SHP77 treated with DMSO at 0.1 percent for 48 hours (cell line): ENCODE measurements around the gene HIP1.
"Not testable (repeated sequence)": the region's sequence is repeated elsewhere in the genome, so short reads cannot be mapped to it uniquely, and the experiment has no call there.

Source experiments
- DNase-seq: peaks from one replicate; lab custom pipeline; 2025; lab: John Stamatoyannopoulos, UW

The HIP1 gene

GRCh38 chr7:75738604-75738974, at the start of gene HIP1:
TSS of gene HIP1 (minus strand) at chr7:75738941. CDS start at chr7:75738920, 21 bp downstream.
- no peak for DNase-seq

DNA sequence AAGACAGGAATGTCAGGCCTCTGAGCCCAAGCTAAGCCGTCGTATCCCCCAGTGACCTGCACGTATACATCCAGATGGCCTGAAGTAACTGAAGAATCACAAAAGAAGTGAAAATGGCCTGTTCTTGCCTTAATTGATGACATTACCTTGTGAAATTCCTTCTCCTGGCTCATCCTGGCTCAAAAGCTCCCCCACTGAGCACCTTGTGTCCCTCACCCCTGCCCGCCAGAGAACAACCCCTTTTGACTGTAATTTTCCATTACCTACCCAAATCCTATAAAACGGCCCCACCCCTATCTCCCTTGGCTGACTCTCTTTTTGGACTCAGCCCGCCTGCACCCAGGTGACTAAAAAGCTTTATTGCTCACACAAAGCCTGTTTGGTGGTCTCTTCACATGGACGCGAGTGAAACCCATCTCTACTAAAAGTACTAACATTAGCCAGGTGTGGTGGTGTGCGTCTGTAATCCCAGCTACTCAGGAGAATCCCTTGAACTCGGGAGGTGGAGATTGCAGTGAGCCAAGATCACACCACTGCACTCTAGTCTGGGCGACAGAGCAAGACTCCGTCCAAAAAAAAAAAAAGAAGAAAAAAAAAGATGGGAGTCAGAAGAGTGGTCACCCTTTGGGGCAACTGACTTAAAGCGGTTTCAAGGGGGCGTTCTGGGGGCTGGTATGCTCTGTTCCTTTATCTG, 49.6 kb upstream of the HIP1 start:
- not testable (repeated sequence) for DNase-seq

DNA sequence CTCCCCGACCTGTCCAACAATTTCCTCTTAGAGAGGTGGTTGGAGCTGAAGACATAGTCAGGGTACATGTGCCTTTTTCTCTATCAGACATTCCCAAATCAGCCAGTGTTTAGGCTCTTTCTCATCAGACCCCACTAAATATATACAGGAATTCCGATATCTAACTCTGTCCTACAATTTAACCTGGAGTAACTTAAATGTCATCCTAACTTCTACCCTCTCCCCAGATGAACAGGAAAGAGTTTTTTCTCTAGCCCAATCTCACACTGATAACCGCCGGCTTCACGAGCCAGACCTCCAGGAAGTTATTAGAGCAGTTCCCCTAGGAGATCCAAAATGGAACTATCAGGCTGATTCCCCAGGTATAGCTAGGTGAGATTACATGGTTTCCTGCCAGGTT, 44.3 kb upstream of the HIP1 start:
- DNase-seq: not testable (repeated sequence)

- DNase-seq: not testable (repeated sequence)
These were observed 42.0 kb upstream of the HIP1 start for GRCh38 chr7:75780647-75781273.

DNA sequence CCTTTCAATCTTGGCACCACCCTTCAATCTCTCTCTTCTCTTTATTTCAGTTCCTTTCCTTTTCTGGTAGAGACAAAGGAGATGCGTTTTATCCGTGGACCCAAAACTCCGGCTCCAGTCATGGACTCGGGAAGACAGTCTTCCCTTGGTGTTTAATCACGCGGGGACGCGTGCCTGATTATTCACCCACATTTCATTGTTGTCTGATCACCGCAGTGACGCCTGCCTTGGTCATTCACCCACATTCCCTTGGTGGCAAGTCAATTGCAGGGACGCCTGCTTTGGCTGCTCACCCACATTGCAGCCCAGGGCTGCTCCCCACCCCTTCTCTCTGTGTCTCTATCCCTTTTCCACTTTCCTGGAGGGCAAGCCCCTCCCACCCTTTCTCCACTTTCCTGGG, 40.8 kb upstream of the HIP1 start:
- DNase-seq: not testable (repeated sequence)

GRCh38 chr7:75779035-75779434, 40.3 kb upstream of the HIP1 start:
- DNase-seq: not testable (repeated sequence)

DNA sequence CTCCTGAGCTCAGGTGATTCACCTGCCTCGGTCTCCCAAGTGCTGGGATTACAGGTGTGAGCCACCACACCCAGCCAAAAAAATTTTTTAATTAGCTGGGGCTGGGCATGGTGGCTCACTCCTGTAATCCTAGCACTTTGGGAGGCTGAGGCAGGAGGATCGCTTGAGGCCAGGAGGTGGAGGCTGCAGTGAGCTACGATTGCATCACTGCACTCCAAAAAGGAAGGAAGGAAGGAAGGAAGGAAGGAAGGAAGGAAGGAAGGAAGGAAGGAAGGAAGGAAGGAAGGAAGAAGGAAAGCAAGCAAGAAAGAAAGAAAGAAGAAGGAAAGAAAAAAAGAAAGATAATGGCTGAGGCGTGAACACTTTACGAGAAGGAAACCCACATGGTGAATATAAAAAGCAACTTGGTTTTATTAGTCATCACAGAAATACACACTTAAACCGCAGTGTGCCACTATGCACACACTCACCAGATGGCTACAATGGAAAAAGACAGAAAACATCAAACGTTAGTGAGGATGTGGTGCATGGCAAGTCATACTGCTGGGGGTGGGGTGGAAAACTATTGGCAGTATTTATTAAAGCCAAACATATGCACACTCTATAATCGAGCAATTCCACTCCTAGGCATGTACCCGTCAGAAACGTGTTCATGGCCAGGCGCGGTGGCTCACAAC, 37.7 kb upstream of the HIP1 start:
- DNase-seq: no peak

GRCh38 chr7:75773958-75774357, 35.2 kb upstream of the HIP1 start:
- DNase-seq: not testable (repeated sequence)

- no peak for DNase-seq
These were observed 33.6 kb upstream of the HIP1 start, which contains the start of gene CCL26 for GRCh38 chr7:75772081-75773077. TSS of gene CCL26 (minus strand) at chr7:75772211. CDS start at chr7:75772176, 35 bp downstream.

GRCh38 chr7:75771224-75771623, 32.5 kb upstream of the HIP1 start:
- DNase-seq: no peak

DNA sequence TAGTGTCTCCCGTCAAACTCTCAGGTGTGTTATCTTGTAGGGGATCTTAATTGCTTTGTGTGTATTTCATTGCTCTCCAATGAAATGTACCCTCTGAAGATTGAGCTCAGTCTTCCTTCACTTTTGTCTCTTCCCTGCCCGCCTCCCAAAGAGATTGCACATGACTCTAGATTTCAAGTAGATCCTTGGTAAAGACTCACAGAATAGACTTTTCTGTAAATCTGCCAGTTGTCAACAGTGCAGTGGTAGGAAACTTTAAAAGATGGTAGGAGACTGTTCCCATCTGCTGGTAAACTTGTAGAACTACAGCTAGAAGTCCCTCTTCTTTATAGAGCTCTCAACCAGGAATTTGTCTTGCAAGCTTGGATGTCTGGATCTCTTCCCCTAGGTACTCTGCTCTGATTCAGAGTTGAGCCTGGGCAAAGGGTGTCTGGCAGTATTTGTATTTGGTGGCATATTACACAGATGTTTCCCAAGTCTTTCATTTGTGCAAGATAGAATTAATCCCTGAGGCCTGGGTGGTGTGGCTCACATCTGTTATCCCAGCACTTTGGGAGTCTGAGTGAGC, 23.7 kb upstream of the HIP1 start:
- peak; percentile 53 for DNase-seq

GRCh38 chr7:75761801-75762200, 23.1 kb upstream of the HIP1 start:
- DNase-seq: not testable (repeated sequence)

- no peak for DNase-seq
These were observed 19.8 kb upstream of the HIP1 start for GRCh38 chr7:75758491-75758890.

DNA sequence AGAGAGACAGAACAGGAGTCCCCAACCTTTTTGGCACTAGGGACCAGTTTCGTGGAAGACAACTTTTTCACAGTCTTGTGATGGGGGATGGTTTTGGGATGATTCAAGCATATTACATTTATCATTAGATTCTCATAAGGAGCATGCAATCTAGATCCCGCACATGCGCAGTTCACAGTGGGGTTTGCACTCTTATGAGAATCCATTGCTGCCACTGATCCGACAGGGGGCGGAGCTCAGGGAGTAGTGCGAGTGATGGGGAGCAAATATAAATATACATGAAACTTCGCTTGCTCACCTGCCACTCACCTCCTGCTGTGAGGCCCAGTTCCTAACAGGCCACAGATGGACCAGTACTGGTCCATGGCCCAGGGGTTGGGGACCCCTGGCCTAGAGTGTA, 19.1 kb upstream of the HIP1 start:
- no peak for DNase-seq

GRCh38 chr7:75756991-75757676, 18.4 kb upstream of the HIP1 start:
- peak; percentile 7 for DNase-seq

GRCh38 chr7:75756206-75756990, 17.7 kb upstream of the HIP1 start:
- no peak for DNase-seq

DNA sequence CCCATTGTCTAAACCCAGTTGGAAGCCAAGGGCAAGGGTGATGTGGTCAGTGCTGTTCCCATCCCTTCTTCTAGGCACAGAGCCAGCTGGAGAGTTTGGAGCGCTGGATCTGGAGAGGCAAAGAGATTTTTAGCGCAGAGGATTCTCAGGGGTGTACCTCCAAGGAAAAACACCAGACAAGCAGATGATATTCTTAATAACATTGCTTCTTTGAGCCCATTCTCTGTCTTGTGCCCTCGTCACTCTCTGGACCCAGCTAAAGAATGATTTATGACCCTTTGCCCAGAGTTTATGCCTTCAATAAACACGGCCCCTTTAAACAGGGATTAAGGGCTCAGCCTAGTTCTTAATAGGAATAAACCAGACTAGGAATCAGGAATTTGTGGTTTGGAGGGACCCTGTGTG, 4.7 kb upstream of the HIP1 start:
- no peak for DNase-seq

GRCh38 chr7:75740846-75741497, 2.2 kb upstream of the HIP1 start:
- no peak for DNase-seq
